ENCODE data around the gene HBB.

- TF ChIP-seq CTCF (IDR thresholded peaks at IDR 0.05; ENCODE audit: insufficient read depth, low read length) (no peak), SPI1 (IDR thresholded peaks at IDR 0.05; ENCODE audit: borderline replicate concordance, low read depth) (no peak), REST (IDR thresholded peaks at IDR 0.05; ENCODE audit: insufficient replicate concordance, low read depth) (no peak), POLR2AphosphoS5 (IDR thresholded peaks at IDR 0.05; ENCODE audit: low read depth) (no peak), GABPA (IDR thresholded peaks at IDR 0.05; ENCODE audit: low read depth) (no peak)
Measured at GRCh38 chr11:5228124-5228523, 1.3 kb upstream of the HBB start.
